Measurements from ENCODE around the gene ALPL. TPM values are rescaled to one million over a fixed set of nuclear protein-coding genes. Genes with fewer than 3 reads are reported as not detected.

Gene ALPL
- total RNA-seq, 1 donor from 2014 or later: 10.0 TPM

- Mint-ChIP-seq H3K4me1 (ENCODE audit: low read depth, unreplicated experiment) (peaks cover 14% of the 10 kb centered on the region), H3K4me3 (ENCODE audit: unreplicated experiment) (no peak overlapping the region), H3K9me3 (ENCODE audit: unreplicated experiment) (peaks cover 3% of the 10 kb centered on the region), H3K27me3 (ENCODE audit: unreplicated experiment) (peaks cover 4% of the 10 kb centered on the region), H3K36me3 (ENCODE audit: unreplicated experiment) (no peaks in the 10 kb centered on the region), H3K27ac (ENCODE audit: unreplicated experiment) (no peak overlapping the region)
- peak; percentile 39 for TF ChIP-seq CTCF (IDR thresholded peaks at IDR 0.05; ENCODE audit: partially characterized antibody, unreplicated experiment)
- peak; percentile 66 for DNase-seq
Measured at GRCh38 chr1:21539933-21540332, 30.7 kb downstream of the ALPL start.

- DNase-seq: no peak
- Mint-ChIP-seq H3K27ac (ENCODE audit: unreplicated experiment) (no peak overlapping the region), H3K4me3 (ENCODE audit: unreplicated experiment) (no peak overlapping the region), H3K4me1 (ENCODE audit: low read depth, unreplicated experiment) (peaks cover 14% of the 10 kb centered on the region), H3K36me3 (ENCODE audit: unreplicated experiment) (no peaks in the 10 kb centered on the region), H3K27me3 (ENCODE audit: unreplicated experiment) (peaks cover 4% of the 10 kb centered on the region), H3K9me3 (ENCODE audit: unreplicated experiment) (peaks cover 3% of the 10 kb centered on the region)
- no peak for TF ChIP-seq CTCF (IDR thresholded peaks at IDR 0.05; ENCODE audit: partially characterized antibody, unreplicated experiment)
Measured at GRCh38 chr1:21541329-21541728, 32.1 kb downstream of the ALPL start.

- H3K4me1 Mint-ChIP-seq (ENCODE audit: low read depth, unreplicated experiment): peaks cover 14% of the 10 kb centered on the region
- H3K27me3 Mint-ChIP-seq (ENCODE audit: unreplicated experiment): peaks cover 4% of the 10 kb centered on the region
- H3K4me3 Mint-ChIP-seq (ENCODE audit: unreplicated experiment): no peak overlapping the region
- no peak for DNase-seq
- no peaks in the 10 kb centered on the region for H3K36me3 Mint-ChIP-seq (ENCODE audit: unreplicated experiment)
- no peak for TF ChIP-seq CTCF (IDR thresholded peaks at IDR 0.05; ENCODE audit: partially characterized antibody, unreplicated experiment)
- H3K27ac Mint-ChIP-seq (ENCODE audit: unreplicated experiment): no peak overlapping the region
- peaks cover 3% of the 10 kb centered on the region for H3K9me3 Mint-ChIP-seq (ENCODE audit: unreplicated experiment)
Measured at GRCh38 chr1:21541835-21542234, 32.6 kb downstream of the ALPL start.

- peaks cover 4% of the 10 kb centered on the region for H3K27me3 Mint-ChIP-seq (ENCODE audit: unreplicated experiment)
- H3K27ac Mint-ChIP-seq (ENCODE audit: unreplicated experiment): no peak overlapping the region
- no peak for TF ChIP-seq CTCF (IDR thresholded peaks at IDR 0.05; ENCODE audit: partially characterized antibody, unreplicated experiment)
- H3K4me1 Mint-ChIP-seq (ENCODE audit: low read depth, unreplicated experiment): peaks cover 4% of the 10 kb centered on the region
- H3K36me3 Mint-ChIP-seq (ENCODE audit: unreplicated experiment): no peaks in the 10 kb centered on the region
- DNase-seq: no peak
- no peak overlapping the region for H3K4me3 Mint-ChIP-seq (ENCODE audit: unreplicated experiment)
- H3K9me3 Mint-ChIP-seq (ENCODE audit: unreplicated experiment): peaks cover 3% of the 10 kb centered on the region
Measured at GRCh38 chr1:21543598-21543997, 34.4 kb downstream of the ALPL start.

- Mint-ChIP-seq H3K27ac (ENCODE audit: unreplicated experiment) (no peak overlapping the region), H3K36me3 (ENCODE audit: unreplicated experiment) (no peaks in the 10 kb centered on the region)
Measured at GRCh38 chr1:21544095-21544494, 34.9 kb downstream of the ALPL start.

More at GRCh38 chr1:21544095-21544494, 34.9 kb downstream of the ALPL start:
- H3K27me3 Mint-ChIP-seq (ENCODE audit: unreplicated experiment): peaks cover 4% of the 10 kb centered on the region
- no peak for TF ChIP-seq CTCF (IDR thresholded peaks at IDR 0.05; ENCODE audit: partially characterized antibody, unreplicated experiment)
- H3K9me3 Mint-ChIP-seq (ENCODE audit: unreplicated experiment): peaks cover 3% of the 10 kb centered on the region
- no peak overlapping the region for H3K4me3 Mint-ChIP-seq (ENCODE audit: unreplicated experiment)
- peaks cover under 1% of the 10 kb centered on the region for H3K4me1 Mint-ChIP-seq (ENCODE audit: low read depth, unreplicated experiment)
- DNase-seq: no peak
